Fibroblast of gingiva (primary cell): ENCODE results near the gene IL17B.
A peak's percentile ranks its signal among the peaks of the same experiment; 100 is the strongest.

Experiments
- DNase-seq: peaks from one replicate; pipeline ENCODE4 v3.0.0-alpha.2; 2011; ENCODE audit warnings: low read depth

Gene IL17B

GRCh38 chr5:149379177-149379761 is at the start of gene IL17B:
TSS of gene IL17B (minus strand) at chr5:149379292. CDS start at chr5:149379225, 67 bp downstream.
- DNase-seq: no peak

GRCh38 chr5:149428032-149428431 is 48.9 kb upstream of the IL17B start:
- no peak for DNase-seq

- DNase-seq: no peak
Observed at GRCh38 chr5:149427374-149427773, 48.3 kb upstream of the IL17B start.

- no peak for DNase-seq
Observed at GRCh38 chr5:149426931-149427330, 47.8 kb upstream of the IL17B start.

GRCh38 chr5:149425729-149426128 is 46.6 kb upstream of the IL17B start:
- no peak for DNase-seq

GRCh38 chr5:149424371-149425315 is 45.6 kb upstream of the IL17B start:
- DNase-seq: no peak

GRCh38 chr5:149423794-149424268 is 44.7 kb upstream of the IL17B start:
- DNase-seq: no peak

GRCh38 chr5:149423049-149423793 is 44.1 kb upstream of the IL17B start:
- no peak for DNase-seq

- no peak for DNase-seq
Observed at GRCh38 chr5:149422366-149423048, 43.4 kb upstream of the IL17B start.

- peak; percentile 44 for DNase-seq
Observed at GRCh38 chr5:149421834-149422233, 42.7 kb upstream of the IL17B start.

- DNase-seq: no peak
Observed at GRCh38 chr5:149421372-149421685, 42.2 kb upstream of the IL17B start.

- peak; percentile 84 for DNase-seq
Observed at GRCh38 chr5:149420545-149421371, 41.7 kb upstream of the IL17B start.

GRCh38 chr5:149419859-149420544 is 40.9 kb upstream of the IL17B start:
- peak; percentile 72 for DNase-seq

GRCh38 chr5:149419532-149419858 is 40.4 kb upstream of the IL17B start:
- DNase-seq: no peak

GRCh38 chr5:149418910-149419531 is 39.9 kb upstream of the IL17B start:
- DNase-seq: no peak

- no peak for DNase-seq
Observed at GRCh38 chr5:149417711-149418368, 38.7 kb upstream of the IL17B start.

GRCh38 chr5:149416987-149417710 is 38.1 kb upstream of the IL17B start:
- DNase-seq: peak; percentile 60

GRCh38 chr5:149415066-149415967 is 36.2 kb upstream of the IL17B start:
- DNase-seq: no peak
